Keratinocyte (primary cell): Measurements from ENCODE around the gene MNX1. TPM values are rescaled to one million over a fixed set of nuclear protein-coding genes. Genes with fewer than 3 reads are reported as not detected.

Source experiments
- DNase-seq: peaks from one replicate; pipeline ENCODE4 v3.0.0-alpha.2; 2011; ENCODE audit warnings: low read depth, missing footprints, low spot score
- FAIRE-seq: peaks from 2 replicates; lab custom pipeline; 2011; peaks lifted over from hg19 to GRCh38; lab: Jason Lieb, UNC
- H2AFZ ChIP-seq: 2 replicates; pipeline ENCODE4 v1.6.0; 2012; ENCODE audit warnings: low read length, control low read depth, inconsistent platforms; ENCODE audit not compliant: control insufficient read depth
- H3K27ac ChIP-seq: 2 replicates; pipeline ENCODE4 v1.5.1; 2011; ENCODE audit warnings: low read length; ENCODE audit not compliant: control insufficient read depth, insufficient read depth
- H3K27me3 ChIP-seq: 3 replicates; pipeline ENCODE4 v1.6.0; 2011; ENCODE audit warnings: low read length; ENCODE audit not compliant: control insufficient read depth, insufficient read depth; ENCODE audit errors: extremely low read depth
- H3K36me3 ChIP-seq, 2 experiments: 2 replicates in 1 of 2; 3 replicates in 1 of 2; pipeline ENCODE4 v1.5.1; 2011; ENCODE audit warnings: low read length in 2 of 2, mild to moderate bottlenecking in 1 of 2; ENCODE audit not compliant: control insufficient read depth in 2 of 2, insufficient read depth in 2 of 2; ENCODE audit errors: extremely low read depth in 1 of 2
- H3K4me1 ChIP-seq: 3 replicates; pipeline ENCODE4 v1.5.1; 2011; ENCODE audit warnings: low read length; ENCODE audit not compliant: control insufficient read depth, insufficient read depth; ENCODE audit errors: extremely low read depth
- H3K4me2 ChIP-seq: 3 replicates; pipeline ENCODE4 v1.6.0; 2011; ENCODE audit warnings: low read depth, low read length; ENCODE audit not compliant: control insufficient read depth, insufficient read depth; ENCODE audit errors: extremely low read depth
- H3K4me3 ChIP-seq, 3 experiments: fragments of 200-600 bp in 1 of 3; sonication (generic) in 1 of 3; 2 replicates in 2 of 3; 3 replicates in 1 of 3; pipeline ENCODE4 v1.5.1; 2011 to 2016; ENCODE audit warnings: low read length in 3 of 3, mild to moderate bottlenecking in 3 of 3, control low read depth in 2 of 3, inconsistent platforms in 1 of 3, low read depth in 1 of 3, mixed read lengths in 1 of 3, mixed run types in 1 of 3, moderate library complexity in 1 of 3; ENCODE audit not compliant: control insufficient read depth in 2 of 3, insufficient read depth in 2 of 3; ENCODE audit errors: extremely low read depth in 1 of 3
- H3K79me2 ChIP-seq: 2 replicates; pipeline ENCODE4 v1.6.0; 2012; ENCODE audit warnings: low read length; ENCODE audit not compliant: control insufficient read depth, insufficient read depth
- H3K9ac ChIP-seq: 3 replicates; pipeline ENCODE4 v1.6.0; 2011; ENCODE audit warnings: low read length; ENCODE audit not compliant: control insufficient read depth, insufficient read depth; ENCODE audit errors: extremely low read depth
- H3K9me1 ChIP-seq: 3 replicates; pipeline ENCODE4 v1.6.0; 2011; ENCODE audit warnings: low read length; ENCODE audit not compliant: control insufficient read depth, insufficient read depth; ENCODE audit errors: extremely low read depth
- H3K9me3 ChIP-seq: 2 replicates; pipeline ENCODE4 v1.5.1; 2012; ENCODE audit warnings: low read depth, low read length; ENCODE audit not compliant: control insufficient read depth
- H4K20me1 ChIP-seq: 3 replicates; pipeline ENCODE4 v1.6.0; 2011; ENCODE audit warnings: low read length; ENCODE audit not compliant: control insufficient read depth, insufficient read depth; ENCODE audit errors: extremely low read depth
- EZH2 ChIP-seq: IDR thresholded peaks from one replicate; pipeline ENCODE4 v1.6.1; 2012; ENCODE audit warnings: inconsistent platforms, mild to moderate bottlenecking, low read length, moderate library complexity
- dilution Hi-C: fragments of 300-500 bp; cut with MboI; formaldehyde crosslinking; loops from one replicate; pipeline ENCODE4 v1.7.0; 2020; ENCODE audit warnings: low sequenced_read_pairs; ENCODE audit not compliant: extremely low pct_ligation_motif_present
- polyA plus RNA-seq, 5 experiments: library from polyadenylated mRNA; depleted of rRNA in 3 of 5; stranded (reverse) in 3 of 5; stranded (forward) in 1 of 5; unstranded in 1 of 5; fragments of >200 nt; gene quantifications; 1 replicate in 1 of 5; 2 replicates in 3 of 5; 3 replicates in 1 of 5; pipeline versions ENCODE4 v1.2.1 to v1.2.3, GENCODE V29; 2011 to 2012; ENCODE audit warnings: missing spikeins in 2 of 5, low read depth in 1 of 5, low replicate concordance in 1 of 5
- TF ChIP-seq, protein P1 (sequence below), 3 experiments: IDR thresholded peaks in 1 of 3; conservative IDR thresholded peaks in 1 of 3; optimal IDR thresholded peaks in 1 of 3; 2 replicates in 2 of 3; 3 replicates in 1 of 3; pipeline versions ENCODE3 to v1.5.1; 2011; ENCODE audit warnings: low read length in 3 of 3, mild to moderate bottlenecking in 3 of 3, moderate library complexity in 2 of 3, control low read depth in 1 of 3, inconsistent platforms in 1 of 3; ENCODE audit not compliant: insufficient read depth in 2 of 3; ENCODE audit errors: extremely low read depth in 1 of 3

Gene MNX1
- polyA plus RNA-seq, 1 donor (not counting 4 experiments of a cell fraction or from before 2014, with no cell fraction given): not detected

- H3K27me3 ChIP-seq: peaks cover 90% of the 10 kb centered on the region
- DNase-seq: no peak
- no peak overlapping the region for H3K9ac ChIP-seq
- no peaks in the 10 kb centered on the region for H3K9me1 ChIP-seq
- no peaks in the 10 kb centered on the region for H3K36me3 ChIP-seq
- H3K79me2 ChIP-seq: no peaks in the 10 kb centered on the region
- no peak for TF ChIP-seq EZH2
- H4K20me1 ChIP-seq: no peaks in the 10 kb centered on the region
- no peak overlapping the region for H2AFZ ChIP-seq
- no peak overlapping the region for H3K4me2 ChIP-seq
- peaks cover 15% of the 10 kb centered on the region for H3K4me1 ChIP-seq
- no peak overlapping the region for H3K4me3 ChIP-seq
- FAIRE-seq: no peak
- no peak overlapping the region for H3K27ac ChIP-seq
- dilution Hi-C loops: no loop called here
- no peaks in the 10 kb centered on the region for H3K9me3 ChIP-seq
These were observed 3.5 kb downstream of the MNX1 start for GRCh38 chr7:157006829-157007469.

DNA sequence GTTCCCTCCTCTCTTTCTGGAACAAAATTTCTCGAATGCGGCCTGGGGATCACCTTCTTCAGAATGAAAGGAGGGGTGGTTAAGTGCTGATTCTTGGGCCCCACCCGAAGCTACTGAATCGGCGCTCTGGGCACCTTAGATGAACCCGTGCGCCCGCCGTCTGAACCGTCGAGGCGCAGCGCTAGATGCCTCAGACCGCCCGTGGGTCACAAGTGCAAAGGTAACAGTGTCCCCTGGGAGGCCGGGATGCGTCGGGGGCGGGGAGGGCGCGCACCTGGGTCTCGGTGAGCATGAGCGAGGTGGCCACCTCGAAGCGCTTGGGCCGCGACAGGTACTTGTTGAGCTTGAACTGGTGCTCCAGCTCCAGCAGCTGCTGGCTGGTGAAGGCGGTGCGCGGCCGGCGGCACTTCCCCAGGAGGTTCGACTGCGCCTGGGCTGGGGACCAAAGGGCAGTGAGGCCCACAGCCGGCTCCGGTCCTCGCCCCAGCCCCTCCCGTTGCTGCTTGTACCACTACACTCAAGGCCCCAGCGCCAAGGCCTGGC lies 4.2 kb downstream of the MNX1 start:
- Histone ChIP-seq H3K4me2 (no peak overlapping the region), H3K9ac (no peak overlapping the region), H4K20me1 (no peaks in the 10 kb centered on the region), H3K4me1 (peaks cover 12% of the 10 kb centered on the region), H3K36me3 (no peaks in the 10 kb centered on the region), H3K79me2 (no peaks in the 10 kb centered on the region), H2AFZ (no peak overlapping the region), H3K4me3 (no peak overlapping the region), H3K27me3 (peaks cover 90% of the 10 kb centered on the region), H3K27ac (no peak overlapping the region), H3K9me3 (no peaks in the 10 kb centered on the region), H3K9me1 (no peaks in the 10 kb centered on the region)
- dilution Hi-C loops: no loop called here
- no peak for FAIRE-seq
- DNase-seq: no peak
- TF ChIP-seq, protein P1, sequence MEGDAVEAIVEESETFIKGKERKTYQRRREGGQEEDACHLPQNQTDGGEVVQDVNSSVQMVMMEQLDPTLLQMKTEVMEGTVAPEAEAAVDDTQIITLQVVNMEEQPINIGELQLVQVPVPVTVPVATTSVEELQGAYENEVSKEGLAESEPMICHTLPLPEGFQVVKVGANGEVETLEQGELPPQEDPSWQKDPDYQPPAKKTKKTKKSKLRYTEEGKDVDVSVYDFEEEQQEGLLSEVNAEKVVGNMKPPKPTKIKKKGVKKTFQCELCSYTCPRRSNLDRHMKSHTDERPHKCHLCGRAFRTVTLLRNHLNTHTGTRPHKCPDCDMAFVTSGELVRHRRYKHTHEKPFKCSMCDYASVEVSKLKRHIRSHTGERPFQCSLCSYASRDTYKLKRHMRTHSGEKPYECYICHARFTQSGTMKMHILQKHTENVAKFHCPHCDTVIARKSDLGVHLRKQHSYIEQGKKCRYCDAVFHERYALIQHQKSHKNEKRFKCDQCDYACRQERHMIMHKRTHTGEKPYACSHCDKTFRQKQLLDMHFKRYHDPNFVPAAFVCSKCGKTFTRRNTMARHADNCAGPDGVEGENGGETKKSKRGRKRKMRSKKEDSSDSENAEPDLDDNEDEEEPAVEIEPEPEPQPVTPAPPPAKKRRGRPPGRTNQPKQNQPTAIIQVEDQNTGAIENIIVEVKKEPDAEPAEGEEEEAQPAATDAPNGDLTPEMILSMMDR (optimal IDR thresholded peaks at IDR 0.05 in 1 of 3, IDR thresholded peaks at IDR 0.05 in 1 of 3, conservative IDR thresholded peaks at IDR 0.05 in 1 of 3; ENCODE audit: extremely low read depth in 1 of 3, insufficient read depth in 2 of 3, low read length in 3 of 3): no peak
- TF ChIP-seq EZH2: no peak
